Measurements from ENCODE around the gene NAGPA. TPM values are rescaled to one million over a fixed set of nuclear protein-coding genes. Genes with fewer than 3 reads are reported as not detected.

The NAGPA gene
- total and polyA plus RNA-seq, 2 of the 13 experiments (the other 11 are each of a cell fraction or from before 2014, with no cell fraction given): 27.1 to 60.3 TPM

- intact Hi-C loops (cut with micrococcal nuclease; ENCODE audit: unreplicated experiment): no loop called here
- Histone ChIP-seq H3K27ac (ENCODE audit: extremely low read length, insufficient read depth, low read length) (no peak overlapping the region), H3K4me3 (replicated peaks in 1 of 3; ENCODE audit: insufficient read depth in 1 of 3, low read depth in 2 of 3, low read length in 3 of 3) (no peak overlapping the region), H3K4me1 (ENCODE audit: insufficient read depth, low read length) (peaks cover 51% of the 10 kb centered on the region), H3K36me3 (replicated peaks in 1 of 2; ENCODE audit: control insufficient read depth in 1 of 2, insufficient read depth in 2 of 2, low read length in 2 of 2) (no peaks in the 10 kb centered on the region), H4K20me1 (ENCODE audit: insufficient read depth, low read length) (no peaks in the 10 kb centered on the region), H3K9me3 (ENCODE audit: low read length) (no peaks in the 10 kb centered on the region), H3K79me2 (ENCODE audit: insufficient read depth, low read length) (no peaks in the 10 kb centered on the region), H3K4me2 (ENCODE audit: low read depth, low read length) (no peak overlapping the region), H2AFZ (ENCODE audit: low read length) (no peak overlapping the region), H3K27me3 (ENCODE audit: control insufficient read depth in 1 of 2, insufficient read depth in 2 of 2, low read length in 2 of 2) (peaks cover 11 to 54% of the 10 kb centered on the region in 2 experiments; a peak in 4 of 5 replicates), H3K9ac (ENCODE audit: insufficient read depth, low read depth, low read length) (no peak overlapping the region)
- ATAC-seq (no peak), DNase-seq (ENCODE audit: low spot score) (no peak), FAIRE-seq (no peak)
- no peak for TF ChIP-seq JUN (CRISPR knock-in tag; IDR thresholded peaks at IDR 0.05)
- TF ChIP-seq ZBTB4 (CRISPR knock-in tag; IDR thresholded peaks at IDR 0.05; ENCODE audit: borderline replicate concordance): 0 out of 2 replicates have a peak, but pooled peaks have one; percentile 17
- no peak for TF ChIP-seq HNF4G (IDR thresholded peaks at IDR 0.05; ENCODE audit: borderline replicate concordance, low read depth, low read length)
- no peak for TF ChIP-seq HNF4G (CRISPR knock-in tag; IDR thresholded peaks at IDR 0.05; ENCODE audit: borderline replicate concordance, low read depth)
- TF ChIP-seq, protein P1, sequence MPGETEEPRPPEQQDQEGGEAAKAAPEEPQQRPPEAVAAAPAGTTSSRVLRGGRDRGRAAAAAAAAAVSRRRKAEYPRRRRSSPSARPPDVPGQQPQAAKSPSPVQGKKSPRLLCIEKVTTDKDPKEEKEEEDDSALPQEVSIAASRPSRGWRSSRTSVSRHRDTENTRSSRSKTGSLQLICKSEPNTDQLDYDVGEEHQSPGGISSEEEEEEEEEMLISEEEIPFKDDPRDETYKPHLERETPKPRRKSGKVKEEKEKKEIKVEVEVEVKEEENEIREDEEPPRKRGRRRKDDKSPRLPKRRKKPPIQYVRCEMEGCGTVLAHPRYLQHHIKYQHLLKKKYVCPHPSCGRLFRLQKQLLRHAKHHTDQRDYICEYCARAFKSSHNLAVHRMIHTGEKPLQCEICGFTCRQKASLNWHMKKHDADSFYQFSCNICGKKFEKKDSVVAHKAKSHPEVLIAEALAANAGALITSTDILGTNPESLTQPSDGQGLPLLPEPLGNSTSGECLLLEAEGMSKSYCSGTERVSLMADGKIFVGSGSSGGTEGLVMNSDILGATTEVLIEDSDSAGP (CRISPR knock-in tag; IDR thresholded peaks at IDR 0.05; ENCODE audit: borderline replicate concordance): no peak
- no peak for TF ChIP-seq STAG1 (CRISPR knock-in tag; IDR thresholded peaks at IDR 0.05)
- WGBS (ENCODE audit: low lambda C conversion rate): 20% methylated on average over 4 of the region's 4 CpGs
- no TSS peak for BruUV-seq (replicated peaks)
- ChIA-PET POLR2A (interaction anchor here (1.3 kb wide), 1 partner anchor 25 kb away, joined by 3 read pairs; no protein-coding TSS in a partner anchor), CTCF (ENCODE audit: low intra/inter-chr PET ratio, low total read pairs) (no interaction called here)
- in situ Hi-C loops (cut with HindIII; ENCODE audit: extremely low pct_ligation_motif_present, low pct_unique_long_range_greater_than_20kb): no loop called here
These were observed 27.8 kb downstream of the NAGPA start for GRCh38 chr16:5005916-5006315.

Measured in HepG2 (cell line).